Liver (tissue), 9 donors: ENCODE results near the gene MZT2B. TPM values are rescaled to one million over a fixed set of nuclear protein-coding genes. Genes with fewer than 3 reads are reported as not detected.
"Not testable (repeated sequence)": the region's sequence is repeated elsewhere in the genome, so short reads cannot be mapped to it uniquely, and the experiment has no call there.

ENCODE experiments used
- DNase-seq: peaks from one replicate; pipeline ENCODE4 v3.0.0-alpha.2; 2017; ENCODE audit warnings: low spot score
- H3K27ac ChIP-seq, 2 donors: one replicate each; pipeline ENCODE4 v1.7.0; 2013; ENCODE audit warnings: inconsistent platforms in 2 of 2, low read length in 2 of 2, control low read depth in 1 of 2, low read depth in 1 of 2, mild to moderate bottlenecking in 1 of 2
- H3K27me3 ChIP-seq, 4 donors: one replicate each; pipeline versions ENCODE4 v1.6.1 to v1.7.0; 2013; ENCODE audit warnings: low read length in 3 of 4, inconsistent platforms in 1 of 4, mild to moderate bottlenecking in 1 of 4, moderate library complexity in 1 of 4; ENCODE audit not compliant: control insufficient read depth in 4 of 4, insufficient read depth in 4 of 4
- H3K36me3 ChIP-seq, 4 donors: one replicate each; pipeline versions ENCODE4 v1.6.1 to v1.7.0; 2013; ENCODE audit warnings: low read length in 3 of 4, mild to moderate bottlenecking in 3 of 4, low read depth in 1 of 4, moderate library complexity in 1 of 4; ENCODE audit not compliant: control insufficient read depth in 4 of 4, insufficient read depth in 3 of 4
- H3K4me1 ChIP-seq, 4 donors: one replicate each; pipeline versions ENCODE4 v1.6.1 to v1.7.0; 2013; ENCODE audit warnings: low read length in 3 of 4, mild to moderate bottlenecking in 3 of 4, moderate library complexity in 1 of 4; ENCODE audit not compliant: control insufficient read depth in 4 of 4, insufficient read depth in 4 of 4
- H3K4me3 ChIP-seq, 3 donors: one replicate each; pipeline versions ENCODE4 v1.6.1 to v1.7.0; 2013; ENCODE audit warnings: low read length in 3 of 3, control low read depth in 1 of 3, low read depth in 1 of 3, mild to moderate bottlenecking in 1 of 3
- H3K9ac ChIP-seq, 2 donors: one replicate each; pipeline ENCODE4 v1.7.0; 2013; ENCODE audit warnings: low read length in 2 of 2, mild to moderate bottlenecking in 2 of 2, moderate library complexity in 2 of 2, control low read depth in 1 of 2, low read depth in 1 of 2
- H3K9me3 ChIP-seq, 4 donors: one replicate each; pipeline versions ENCODE4 v1.6.1 to v1.7.0; 2013; ENCODE audit warnings: low read length in 3 of 4; ENCODE audit not compliant: control insufficient read depth in 4 of 4
- ATF3 ChIP-seq: IDR thresholded peaks from 2 replicates; pipeline ENCODE4 v1.6.1; 2016; ENCODE audit warnings: antibody characterized with exemption
- CTCF ChIP-seq: fragments of 150-350 bp; IDR thresholded peaks from 2 replicates; pipeline ENCODE4 v1.5.1; 2017; ENCODE audit warnings: improper control_type of control experiment, low read depth, low read length; ENCODE audit not compliant: missing input control
- EGR1 ChIP-seq, 2 donors: IDR thresholded peaks; 2 replicates each; pipeline ENCODE4 v1.6.1; 2016 to 2018; ENCODE audit warnings: antibody characterized with exemption in 2 of 2, low read depth in 2 of 2
- GABPA ChIP-seq, 2 donors: IDR thresholded peaks in 1 of 2; conservative IDR thresholded peaks in 1 of 2; 2 replicates each; pipeline ENCODE4 v1.6.1; 2016; ENCODE audit warnings: antibody characterized with exemption in 2 of 2, mild to moderate bottlenecking in 1 of 2, moderate library complexity in 1 of 2
- HNF4A ChIP-seq, 2 donors: conservative IDR thresholded peaks; 2 replicates each; pipeline ENCODE4 v1.6.1; 2016; ENCODE audit warnings: antibody characterized with exemption in 2 of 2, mild to moderate bottlenecking in 2 of 2
- JUND ChIP-seq, 2 donors: IDR thresholded peaks; 2 replicates each; pipeline ENCODE4 v1.6.1; 2016; ENCODE audit warnings: antibody characterized with exemption in 2 of 2
- MAX ChIP-seq: IDR thresholded peaks from 2 replicates; pipeline ENCODE4 v1.6.1; 2016; ENCODE audit warnings: antibody characterized with exemption
- RAD21 ChIP-seq, 2 donors: IDR thresholded peaks; 2 replicates each; pipeline ENCODE4 v1.6.1; 2016; ENCODE audit warnings: antibody characterized with exemption in 2 of 2, mild to moderate bottlenecking in 2 of 2
- RXRA ChIP-seq, 2 donors: IDR thresholded peaks; 2 replicates each; pipeline ENCODE4 v1.6.1; 2017 to 2018; ENCODE audit warnings: antibody characterized with exemption in 2 of 2, mild to moderate bottlenecking in 1 of 2
- SP1 ChIP-seq: IDR thresholded peaks from 2 replicates; pipeline ENCODE4 v1.6.1; 2018; ENCODE audit warnings: antibody characterized with exemption, mild to moderate bottlenecking
- WGBS: extraction: QIAGEN DNeasy Blood & Tissue Kit; methylation state at CpG from one replicate; pipeline ENCODE4 v1.1.7; 2013; 5-methylcytosine and 5-hydroxymethylcytosine counted together
- polyA plus RNA-seq, 2 donors: library from polyadenylated mRNA; stranded (reverse) in 1 of 2; unstranded in 1 of 2; fragments of 200-250 nt in 1 of 2; fragments of >200 nt in 1 of 2; fragmentation: Nextera tagmentation in 1 of 2; extraction: Ambion mirVana in 1 of 2; gene quantifications; one replicate each; pipeline versions ENCODE4 v1.2.1 to v1.2.3, GENCODE V29; 2013 to 2015
- total RNA-seq, 2 donors: library from RNA; depleted of rRNA; stranded (reverse); fragments of >200 nt; gene quantifications; one replicate each; pipeline ENCODE4 v1.2.3, GENCODE V29; 2014
- donor health status: healthy.
- donor health status: healthy.
- donor health status: healthy.
- donor health status: healthy.
- donor health status: healthy.

The MZT2B gene
- total and polyA plus RNA-seq, 4 donors, result 32.0 to 143 (median 120) TPM

DNA sequence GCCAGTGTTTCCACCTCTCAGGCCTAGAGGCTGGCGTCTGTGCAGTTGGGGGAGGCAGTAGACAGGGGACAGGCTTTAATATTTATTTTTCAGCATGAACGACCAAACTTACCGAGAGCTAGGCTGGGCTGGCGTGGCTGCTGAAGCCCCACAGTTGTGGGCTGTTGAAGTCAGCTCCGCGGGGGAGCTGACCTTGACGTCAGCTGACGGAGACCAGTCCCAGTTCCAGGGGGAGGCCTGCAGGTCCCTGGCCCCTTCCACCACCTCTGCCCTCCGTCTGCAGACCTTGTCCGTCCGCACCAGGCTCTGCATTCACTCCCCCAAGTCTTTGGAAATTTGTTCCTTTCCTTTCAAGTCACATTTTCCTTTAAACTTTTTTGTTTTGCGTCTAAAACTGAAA, 49.6 kb downstream of the MZT2B start:
- no peak for DNase-seq
- TF ChIP-seq RAD21 (IDR thresholded peaks at IDR 0.05), result no peak
- TF ChIP-seq CTCF, result no peak
- no peak for TF ChIP-seq HNF4A (conservative IDR thresholded peaks at IDR 0.05)
- no peak for TF ChIP-seq RXRA (IDR thresholded peaks at IDR 0.05)
- TF ChIP-seq SP1, result no peak
- no peak for TF ChIP-seq GABPA (IDR thresholded peaks at IDR 0.05 in 1 of 2, conservative IDR thresholded peaks at IDR 0.05 in 1 of 2)
- TF ChIP-seq EGR1 (IDR thresholded peaks at IDR 0.05; ENCODE audit: low read depth in 2 of 2), result no peak
- TF ChIP-seq JUND (IDR thresholded peaks at IDR 0.05), result no peak
- TF ChIP-seq MAX, result no peak
- TF ChIP-seq ATF3, result no peak
- no peak overlapping the region for H3K27ac ChIP-seq
- no peaks in the 10 kb centered on the region for H3K36me3 ChIP-seq
- H3K4me1 ChIP-seq, result no peaks in the 10 kb centered on the region
- no peak overlapping the region for H3K9ac ChIP-seq
- H3K9me3 ChIP-seq, result peaks cover 0 to 2% (median 0%) of the 10 kb centered on the region in 4 donors
- WGBS, result 80% methylated on average over 12 of the region's 12 CpGs
- no peaks in the 10 kb centered on the region for H3K27me3 ChIP-seq
- H3K4me3 ChIP-seq, result no peak overlapping the region

DNA sequence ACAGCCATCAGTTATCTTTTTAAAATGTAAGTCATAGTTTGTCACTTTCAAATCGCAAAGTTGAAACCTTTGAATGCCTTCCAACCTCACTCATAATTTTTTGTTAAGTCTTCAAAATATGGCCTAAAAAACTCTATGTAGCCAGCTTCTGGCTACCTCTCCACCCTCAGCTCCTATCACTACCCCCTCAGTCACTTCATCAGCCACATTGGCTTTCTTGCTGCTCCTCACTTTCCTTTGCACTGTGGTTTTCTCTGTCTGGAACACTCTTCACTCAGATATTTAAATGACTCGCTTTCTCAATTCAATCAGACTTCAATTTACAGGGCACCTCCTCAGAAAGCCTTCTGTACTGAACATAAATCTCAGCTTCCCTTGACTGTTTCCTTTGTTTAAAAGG, 51.0 kb downstream of the MZT2B start:
- H3K36me3 ChIP-seq, H3K4me3 ChIP-seq, DNase-seq, H3K9me3 ChIP-seq, H3K27me3 ChIP-seq, H3K9ac ChIP-seq, H3K27ac ChIP-seq, H3K4me1 ChIP-seq: not testable (repeated sequence)
- 86% methylated on average over 2 of the region's 2 CpGs for WGBS

DNA sequence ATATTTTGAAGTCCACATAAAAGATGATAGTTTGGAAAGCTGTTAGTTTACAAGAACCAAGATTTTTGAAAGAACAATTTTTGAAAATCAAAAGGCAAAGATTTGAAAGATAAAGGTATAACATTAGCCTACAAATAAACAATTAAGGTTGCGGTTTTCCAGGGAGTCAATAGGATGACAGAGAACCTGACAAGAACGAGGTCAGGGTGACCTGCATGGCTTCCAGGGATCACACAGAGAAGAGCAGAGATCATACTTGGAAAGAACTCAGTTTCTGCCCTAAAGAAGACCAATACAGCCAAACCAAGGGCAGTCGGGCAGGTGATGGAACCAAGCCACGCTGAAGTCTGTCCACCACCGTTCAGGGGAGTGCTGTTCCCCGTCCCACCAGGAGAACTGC, 57.5 kb downstream of the MZT2B start:
- not testable (repeated sequence) for H3K27me3 ChIP-seq, H3K4me3 ChIP-seq, H3K4me1 ChIP-seq, H3K9ac ChIP-seq, H3K27ac ChIP-seq, DNase-seq, H3K36me3 ChIP-seq, H3K9me3 ChIP-seq
- 71% methylated on average over 6 of the region's 6 CpGs for WGBS

Other genes with a start within 250 kb of the MZT2B start
- under 1 TPM in 1 of 2 donors, not detected in 1; 0.08 TPM for gene RAB6C, start 202.6 kb upstream of the MZT2B start, total RNA-seq
- gene RAB6C, start 202.6 kb upstream of the MZT2B start, polyA plus RNA-seq, result under 1 TPM in 1 of 2 donors, not detected in 1; 0.02 TPM
- gene POTEF, start 53.0 kb upstream of the MZT2B start, total RNA-seq, result not detected
- gene POTEF, start 53.0 kb upstream of the MZT2B start, polyA plus RNA-seq, result not detected
- under 1 TPM; 0.09 to 0.17 TPM for gene CCDC74B, start 37.1 kb upstream of the MZT2B start, total RNA-seq
- under 1 TPM in 1 of 2 donors, not detected in 1; 0.09 TPM for gene CCDC74B, start 37.1 kb upstream of the MZT2B start, polyA plus RNA-seq
- gene SMPD4, start 660 bp upstream of the MZT2B start, total RNA-seq, result 10 to 100 TPM; 17.2 to 22.3 TPM
- gene SMPD4, start 660 bp upstream of the MZT2B start, polyA plus RNA-seq, result 10 to 100 TPM in 1 of 2 donors, 1 to 10 TPM in 1; 9.9 to 18.2 TPM
- not detected for gene TUBA3E, start 16.2 kb downstream of the MZT2B start, total RNA-seq
- gene TUBA3E, start 16.2 kb downstream of the MZT2B start, polyA plus RNA-seq, result under 1 TPM; 0.05 to 0.31 TPM
- 10 to 100 TPM; 31.7 to 60.7 TPM for gene IMP4, start 160.6 kb downstream of the MZT2B start, total RNA-seq
- gene IMP4, start 160.6 kb downstream of the MZT2B start, polyA plus RNA-seq, result 10 to 100 TPM; 61.8 to 95.5 TPM
- gene PTPN18, start 173.8 kb downstream of the MZT2B start, total RNA-seq, result 10 to 100 TPM; 14.0 to 28.6 TPM
- 10 to 100 TPM; 16.1 to 17.2 TPM for gene PTPN18, start 173.8 kb downstream of the MZT2B start, polyA plus RNA-seq